Suppressor macrophage (primary cell): ENCODE results near the gene KRT5.

Source experiments
- DNase-seq, 4 experiments: peaks; one replicate each; pipeline ENCODE4 v3.0.0-alpha.2; 2020 to 2022

Gene KRT5

DNA sequence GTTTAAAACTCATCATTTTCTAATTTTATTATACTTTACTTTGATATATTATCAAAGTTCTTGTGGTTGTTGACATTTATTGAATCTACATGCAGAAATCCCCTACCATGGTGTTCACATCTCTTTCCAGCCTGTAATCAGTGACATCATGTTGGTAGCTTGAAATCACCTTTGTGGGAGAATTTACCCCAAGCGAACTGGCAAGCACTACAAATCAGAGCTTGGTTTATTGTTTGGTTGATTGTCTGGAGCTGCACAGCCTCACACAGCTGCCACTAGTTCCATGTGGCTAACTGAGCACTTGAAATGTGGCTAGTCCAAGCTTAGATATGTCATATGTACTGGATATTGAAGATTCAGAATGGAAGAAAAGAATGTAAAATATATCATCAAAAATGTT, 15.4 kb upstream of the KRT5 start:
- DNase-seq: no peak

DNA sequence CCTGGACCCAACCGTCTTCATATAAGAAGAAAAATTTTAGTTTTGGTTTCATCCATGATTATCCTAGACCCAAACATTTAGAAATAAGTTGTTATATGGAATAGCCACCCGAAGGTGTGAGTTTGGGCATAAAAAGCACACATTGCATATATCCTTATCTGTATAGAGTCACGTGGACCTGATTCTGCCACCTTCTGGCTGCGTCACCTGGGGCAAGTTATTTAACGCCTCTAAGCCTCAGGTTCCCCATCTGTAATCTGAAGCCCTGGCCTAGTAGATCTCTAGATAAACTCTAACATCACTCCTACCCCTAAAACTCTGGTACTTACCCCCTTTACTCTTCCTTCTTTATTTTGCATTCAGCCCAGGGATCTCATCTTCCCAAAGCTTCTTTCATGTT, 14.3 kb upstream of the KRT5 start:
- DNase-seq: no peak

DNA sequence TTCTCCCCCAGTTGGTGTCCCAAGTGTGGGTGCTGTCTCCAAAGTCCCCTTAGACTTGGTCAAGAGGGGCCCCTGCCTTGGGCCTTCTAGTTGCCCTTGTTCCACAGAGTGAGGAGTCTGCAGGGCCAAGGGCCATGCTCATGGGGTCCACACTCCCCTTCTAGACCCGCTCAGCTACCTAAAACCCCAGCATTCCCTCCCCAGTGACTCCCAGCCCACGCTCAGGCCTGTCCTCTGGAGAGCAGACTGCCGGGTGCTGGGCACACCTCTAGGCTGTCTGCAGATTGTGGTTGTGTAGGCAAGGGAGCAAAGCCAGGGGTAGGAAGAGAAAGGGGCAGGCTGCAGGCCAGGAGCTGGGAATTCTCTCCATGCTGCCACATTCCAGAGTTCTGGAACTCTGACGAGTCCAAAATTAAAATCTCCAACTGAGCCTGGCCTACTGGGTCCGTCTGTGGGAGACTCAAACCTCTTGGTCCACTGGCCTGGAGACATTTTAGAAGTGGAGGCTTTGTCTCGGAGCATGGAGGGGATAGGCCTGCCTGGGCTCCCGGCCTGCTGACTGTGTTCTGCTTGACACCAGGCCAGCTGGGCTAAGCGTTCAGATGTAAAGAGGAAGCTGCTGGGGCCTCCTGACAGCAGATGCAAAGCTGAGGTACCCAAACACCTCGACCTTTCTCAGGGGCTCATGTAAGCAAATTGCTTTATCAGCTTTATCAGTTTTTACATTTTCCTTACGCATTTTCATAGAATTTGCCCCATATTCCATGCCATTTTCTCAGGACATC, 13.7 kb upstream of the KRT5 start:
- peak in 2 of 4 experiments; percentile 13 for DNase-seq

DNA sequence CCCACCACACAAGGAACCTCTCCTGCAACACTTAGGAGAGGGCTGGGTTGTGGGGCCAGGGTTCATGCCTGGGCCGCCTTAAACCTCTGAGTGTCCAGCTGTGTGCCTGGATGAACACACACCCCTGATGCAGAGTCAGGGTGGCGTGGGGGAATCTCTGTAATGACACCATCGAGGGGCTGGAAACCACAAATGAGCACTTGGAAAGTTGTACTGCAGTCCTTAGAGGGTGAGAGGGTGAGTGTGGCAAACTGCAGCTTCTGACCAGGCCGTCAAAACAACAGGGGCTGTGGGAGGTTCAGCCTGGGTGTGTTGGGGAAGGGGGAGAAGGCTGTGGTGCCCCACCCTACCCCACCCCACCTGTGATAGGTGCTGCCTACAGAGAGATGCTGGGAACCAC, 12.4 kb upstream of the KRT5 start:
- peak in 2 of 4 experiments; percentile 6 to 35 for DNase-seq

DNA sequence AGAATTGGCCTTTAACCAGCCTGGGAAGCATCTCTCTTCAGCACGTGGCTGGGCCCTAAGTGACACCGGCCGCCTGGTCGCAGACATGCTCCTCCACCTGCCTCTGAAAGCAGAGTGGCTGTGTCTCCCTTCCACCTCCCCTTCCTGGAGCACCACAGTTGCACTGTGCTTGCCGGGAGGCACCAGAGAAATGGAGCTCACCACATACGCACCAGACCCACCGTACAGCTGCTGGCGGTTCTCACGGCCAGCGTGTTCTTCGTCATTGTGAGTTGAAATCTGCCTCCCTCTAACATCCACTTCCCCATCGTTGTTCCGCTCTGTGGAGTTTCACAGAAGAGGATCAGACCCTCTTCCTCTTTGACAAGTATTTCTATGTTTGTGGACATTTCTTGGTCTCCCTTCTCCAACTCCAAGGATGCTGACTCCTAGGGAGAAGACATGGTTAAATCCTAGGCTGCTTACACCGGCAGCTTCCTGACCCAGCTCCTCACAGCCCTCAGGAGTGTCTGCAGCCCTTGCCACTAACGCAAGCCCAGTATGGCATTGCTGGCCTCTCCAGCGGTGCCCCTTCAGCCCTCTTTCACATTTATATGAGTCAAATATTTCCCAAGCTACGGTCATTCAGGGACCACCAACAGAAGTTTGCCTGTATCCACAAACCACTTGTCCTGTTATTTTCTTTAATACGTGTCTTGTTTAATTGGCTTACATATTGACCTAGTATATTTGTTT, 11.5 kb upstream of the KRT5 start:
- peak; percentile 85 to 92 (median 90) for DNase-seq

DNA sequence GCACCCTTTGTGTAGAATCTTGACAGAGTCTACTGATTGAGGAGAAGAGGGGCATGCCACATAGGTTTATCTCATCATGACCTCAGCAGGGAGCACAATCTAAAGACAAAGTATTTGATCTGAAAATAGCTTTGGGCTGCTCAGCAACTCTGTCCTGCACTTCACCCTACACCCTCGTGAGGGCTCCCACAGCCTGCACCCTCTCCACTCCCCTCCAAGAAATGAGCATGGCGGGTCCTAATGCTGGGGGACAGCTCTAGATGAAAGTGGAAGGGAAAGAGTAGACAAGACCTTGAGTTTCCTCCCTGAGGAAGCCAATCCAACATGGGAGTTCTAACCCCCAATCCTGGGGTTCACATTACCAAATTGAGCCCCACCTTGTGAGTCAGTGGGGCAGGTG, 10.7 kb upstream of the KRT5 start:
- no peak for DNase-seq

DNA sequence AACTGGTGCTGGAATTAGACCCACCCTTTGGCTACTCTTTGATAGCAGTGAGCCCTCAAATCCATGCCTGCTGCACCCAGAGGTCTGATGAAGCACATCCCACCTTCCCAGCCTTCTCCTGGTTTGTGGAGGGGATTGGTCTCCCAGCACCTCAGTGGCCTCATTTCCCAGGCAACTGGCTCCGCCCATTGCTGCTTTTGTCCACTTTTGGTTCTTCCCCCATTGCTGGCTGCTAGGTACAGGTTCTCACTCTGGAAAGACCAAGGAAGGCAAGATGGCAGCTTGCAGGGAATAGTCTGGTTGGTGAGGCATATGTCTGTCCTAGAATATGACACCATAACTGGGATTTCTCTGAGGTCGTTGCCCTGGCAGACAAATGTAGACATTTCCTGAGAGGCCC, 10.2 kb upstream of the KRT5 start:
- DNase-seq: no peak

DNA sequence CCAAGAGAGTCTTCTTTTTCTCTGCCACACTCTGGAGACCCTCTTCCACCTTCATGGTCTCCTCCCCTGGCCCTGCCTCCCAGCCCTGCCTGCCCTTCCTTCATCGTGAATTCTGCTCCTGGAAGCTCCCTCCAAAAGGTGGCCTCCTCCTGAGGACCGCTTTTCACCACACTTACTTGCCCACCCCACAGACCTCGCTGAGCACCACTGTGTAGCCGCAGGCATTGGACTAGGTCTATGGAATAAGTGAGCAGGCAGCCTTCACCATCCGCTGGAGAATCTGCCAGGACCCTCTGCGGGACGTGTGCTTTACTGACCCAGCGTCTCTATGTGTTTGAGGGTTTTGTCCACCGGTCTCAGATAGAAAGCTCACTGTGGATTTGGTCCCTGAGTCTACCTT, 9.7 kb upstream of the KRT5 start:
- no peak for DNase-seq

DNA sequence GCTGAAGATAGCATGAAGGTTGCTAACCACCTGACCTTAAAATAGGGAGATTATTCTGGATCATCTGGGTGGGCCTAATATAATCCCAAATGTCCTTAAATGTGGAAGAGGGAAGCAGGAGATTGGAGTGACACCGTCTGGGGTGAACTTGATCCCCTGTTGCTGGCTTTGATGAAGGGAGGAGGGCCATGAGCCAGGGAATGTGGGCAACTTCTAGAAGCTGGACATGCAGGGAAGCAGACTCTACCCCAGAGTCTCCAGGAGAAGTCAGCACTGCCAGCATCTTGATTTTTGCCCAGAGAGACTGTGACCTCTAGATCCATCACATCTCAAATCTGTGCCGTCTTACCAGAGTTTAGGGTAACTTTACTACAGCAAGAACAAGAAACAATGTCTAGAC, 9.2 kb upstream of the KRT5 start:
- no peak for DNase-seq

DNA sequence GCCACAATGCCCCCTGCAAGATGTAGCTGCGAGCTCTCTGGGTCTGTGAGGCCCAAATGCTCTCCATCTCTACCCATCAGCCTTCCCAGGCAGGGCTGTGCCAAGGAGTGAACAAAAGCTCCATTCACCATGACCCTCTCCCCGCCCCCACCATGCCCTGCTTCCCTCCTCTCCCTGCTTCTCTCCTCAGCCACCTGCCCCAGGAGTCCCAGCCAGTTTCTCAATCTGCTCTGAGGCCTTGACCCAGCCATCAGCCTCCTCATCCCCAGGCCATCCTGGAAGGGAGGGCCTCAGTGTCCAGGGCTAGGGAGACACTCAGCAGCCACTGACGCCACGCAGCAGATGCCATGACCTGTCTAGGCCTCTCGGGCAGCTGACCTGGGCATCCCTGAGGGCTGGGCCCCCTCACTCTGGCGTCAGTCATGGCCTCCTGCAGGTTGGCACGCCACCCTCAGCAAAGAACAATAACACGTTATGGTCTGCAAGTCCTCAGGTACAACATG, 8.5 kb upstream of the KRT5 start:
- no peak for DNase-seq

DNA sequence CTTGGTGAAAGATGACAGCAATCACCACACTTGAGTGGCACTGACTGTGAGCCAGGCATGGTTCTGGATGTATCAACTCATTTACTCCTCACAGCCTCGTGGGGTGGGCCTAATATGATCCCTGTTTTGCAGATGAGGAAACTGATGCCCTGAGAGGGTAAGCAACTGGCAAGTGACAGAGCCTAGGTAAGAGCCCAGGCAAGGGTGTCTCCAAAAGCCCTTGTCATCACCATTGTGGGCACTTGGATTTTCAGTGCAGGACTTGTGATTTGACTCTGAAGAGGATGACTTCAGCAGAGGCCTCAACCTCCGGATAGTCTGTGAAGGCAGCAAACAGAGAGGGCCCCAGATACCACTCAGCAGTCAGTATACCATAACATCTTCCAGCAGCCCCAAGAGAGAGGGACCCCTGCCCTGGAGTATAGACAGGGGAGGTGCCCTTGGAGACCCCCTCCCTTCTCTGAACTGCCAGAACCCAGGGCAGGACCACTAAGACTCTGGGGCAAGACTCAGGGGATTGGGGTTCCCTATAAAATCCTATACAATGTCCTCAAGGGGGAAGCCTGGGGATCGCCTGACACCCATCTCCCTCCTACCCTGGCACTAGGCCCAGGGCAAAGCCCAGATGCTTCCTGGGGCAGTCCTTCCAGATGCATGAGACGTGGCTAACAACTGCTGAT, 7.1 kb upstream of the KRT5 start:
- no peak for DNase-seq

DNA sequence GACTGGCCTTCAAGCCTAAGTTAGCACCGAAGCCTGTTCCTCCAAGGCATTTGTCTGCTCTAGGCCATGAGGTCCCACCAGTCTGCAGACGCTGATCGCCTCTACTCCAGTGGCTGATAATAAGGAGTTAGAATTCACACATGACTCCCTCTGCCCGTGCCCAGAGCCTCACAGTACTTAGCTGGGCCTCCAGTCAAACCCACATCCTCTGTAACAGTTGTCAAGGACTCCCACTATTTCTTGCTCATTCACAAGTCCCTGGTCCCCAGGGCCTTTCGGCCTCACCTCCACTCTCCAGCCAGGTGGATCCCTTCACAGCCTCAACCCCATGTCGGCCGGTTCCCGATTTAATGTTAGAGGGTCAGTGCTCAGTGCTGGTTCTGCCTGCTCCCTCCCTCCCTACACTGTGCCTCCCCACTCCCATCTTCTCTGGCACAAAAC, 6.3 kb upstream of the KRT5 start:
- DNase-seq: no peak

DNA sequence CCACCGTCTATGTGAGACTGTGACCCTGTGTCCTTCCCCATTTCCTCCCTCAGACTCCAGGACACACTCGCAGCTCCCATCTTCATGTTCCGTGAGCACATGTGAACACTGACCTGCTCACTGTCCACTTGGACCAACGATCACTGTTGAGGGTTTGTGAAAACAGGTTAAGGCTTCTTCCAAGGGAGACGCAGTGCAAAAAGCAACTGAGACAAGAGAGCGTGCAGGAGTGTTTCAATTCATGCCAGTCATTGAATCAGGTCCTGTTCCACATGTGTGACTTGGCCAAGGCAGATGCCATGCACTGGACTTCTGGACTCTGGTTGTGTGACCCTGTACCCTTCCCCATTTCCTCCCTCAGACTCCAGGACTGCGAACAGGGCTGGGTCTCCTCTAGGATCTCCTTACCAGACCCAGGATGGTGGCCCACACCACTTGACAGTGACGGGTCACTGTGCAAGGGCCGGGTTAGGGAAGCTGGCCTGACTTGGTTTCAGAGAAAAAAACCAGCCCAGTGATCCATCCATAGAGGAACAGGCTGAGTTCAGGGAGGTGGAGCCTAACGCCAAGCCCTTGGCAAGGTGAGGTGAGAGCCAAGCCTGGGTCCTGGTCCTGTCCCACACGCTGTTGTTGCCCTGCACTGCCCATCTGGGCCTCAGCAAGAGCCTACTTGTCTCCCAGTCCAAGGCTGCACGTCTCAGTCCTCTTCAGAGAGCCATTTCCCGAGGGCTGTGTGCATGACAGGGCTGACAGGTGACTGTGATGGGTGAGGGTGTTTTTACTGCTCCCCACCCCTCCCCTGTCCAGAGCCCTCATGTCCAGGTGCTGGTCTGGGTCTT, 5.7 kb upstream of the KRT5 start:
- DNase-seq: no peak

DNA sequence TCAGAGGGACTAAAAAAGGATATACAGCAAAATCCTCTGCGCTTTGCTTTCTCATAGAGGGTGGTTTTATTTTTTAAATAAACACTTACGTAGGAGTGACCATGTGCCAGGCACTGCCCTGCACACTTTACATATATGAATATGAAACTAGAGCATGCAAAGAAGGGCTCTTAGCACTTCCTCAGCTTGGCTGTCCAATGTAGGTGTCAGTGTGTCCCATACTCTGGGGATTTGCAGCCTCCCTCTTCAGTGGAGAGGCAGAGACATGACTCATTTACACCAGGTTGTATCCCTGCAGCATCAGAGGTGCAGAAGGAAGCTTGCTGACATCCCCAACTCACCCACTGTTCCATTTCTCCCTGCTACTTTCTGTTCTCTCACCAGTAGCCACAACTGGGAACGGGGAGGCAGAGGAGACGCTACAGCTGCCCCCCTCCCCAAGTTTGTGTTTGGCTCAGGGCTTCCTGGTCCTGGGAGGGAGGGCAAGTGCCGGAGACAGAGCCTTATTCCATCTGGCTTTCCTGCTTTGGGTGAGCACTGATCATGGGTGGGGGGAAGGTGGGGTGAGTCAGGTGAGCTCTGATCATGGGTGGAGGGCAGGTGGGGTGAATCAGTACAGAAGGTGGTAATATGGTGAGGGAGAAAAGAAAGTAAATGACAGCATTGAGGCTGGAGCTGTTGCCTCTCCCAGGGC, 4.9 kb upstream of the KRT5 start:
- no peak for DNase-seq

DNA sequence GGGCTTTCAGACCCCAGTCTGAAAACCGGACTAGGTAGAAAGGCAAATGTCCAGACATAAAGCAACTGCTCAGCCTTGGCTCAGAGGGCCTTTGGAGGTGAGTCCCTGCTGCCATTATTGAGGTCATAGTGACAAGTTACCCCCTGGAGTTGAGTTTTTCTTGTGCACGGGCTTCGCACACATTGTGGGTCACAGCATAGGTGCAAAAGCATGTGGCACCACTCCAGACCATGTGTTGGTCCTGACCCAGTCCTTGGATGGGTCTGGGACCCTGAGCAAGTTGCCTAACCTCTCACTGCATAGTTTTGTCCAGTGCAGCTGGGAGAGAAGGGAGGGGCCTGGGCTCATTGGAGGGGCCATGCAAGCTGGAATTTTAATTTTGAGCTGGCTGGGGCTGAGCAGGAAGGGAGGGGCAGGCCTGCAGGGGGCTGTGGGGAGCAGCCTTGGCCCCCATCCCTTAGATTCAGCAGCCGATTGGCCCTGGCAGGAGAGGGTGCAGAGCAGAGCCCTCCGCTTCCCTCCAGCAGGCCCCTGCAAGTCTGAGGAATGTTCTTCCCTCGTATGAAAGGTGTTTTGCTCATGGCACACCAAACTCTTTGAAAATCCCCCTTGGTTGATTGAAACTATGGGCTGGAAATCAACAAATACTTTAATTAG, 4.2 kb upstream of the KRT5 start:
- no peak for DNase-seq

DNA sequence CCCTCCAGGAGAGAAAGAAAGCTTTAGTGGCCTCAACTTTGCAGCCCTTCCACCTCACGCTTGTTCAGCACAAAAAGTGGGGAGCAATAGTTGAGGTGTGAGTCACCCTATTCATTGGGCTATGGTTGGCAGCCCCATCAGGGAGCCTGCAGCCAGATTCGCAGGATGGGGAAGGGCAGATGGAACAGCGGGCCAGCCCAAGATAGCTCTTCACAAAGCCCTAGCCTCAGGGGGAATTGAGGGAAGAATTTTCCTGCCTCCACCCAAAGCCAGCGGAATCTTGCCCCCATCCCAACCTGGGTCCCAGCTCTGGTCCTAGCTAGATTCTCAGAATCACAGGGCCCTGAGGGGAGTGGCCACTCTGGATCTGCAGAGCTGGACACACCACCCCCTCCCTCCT, 3.6 kb upstream of the KRT5 start:
- no peak for DNase-seq

DNA sequence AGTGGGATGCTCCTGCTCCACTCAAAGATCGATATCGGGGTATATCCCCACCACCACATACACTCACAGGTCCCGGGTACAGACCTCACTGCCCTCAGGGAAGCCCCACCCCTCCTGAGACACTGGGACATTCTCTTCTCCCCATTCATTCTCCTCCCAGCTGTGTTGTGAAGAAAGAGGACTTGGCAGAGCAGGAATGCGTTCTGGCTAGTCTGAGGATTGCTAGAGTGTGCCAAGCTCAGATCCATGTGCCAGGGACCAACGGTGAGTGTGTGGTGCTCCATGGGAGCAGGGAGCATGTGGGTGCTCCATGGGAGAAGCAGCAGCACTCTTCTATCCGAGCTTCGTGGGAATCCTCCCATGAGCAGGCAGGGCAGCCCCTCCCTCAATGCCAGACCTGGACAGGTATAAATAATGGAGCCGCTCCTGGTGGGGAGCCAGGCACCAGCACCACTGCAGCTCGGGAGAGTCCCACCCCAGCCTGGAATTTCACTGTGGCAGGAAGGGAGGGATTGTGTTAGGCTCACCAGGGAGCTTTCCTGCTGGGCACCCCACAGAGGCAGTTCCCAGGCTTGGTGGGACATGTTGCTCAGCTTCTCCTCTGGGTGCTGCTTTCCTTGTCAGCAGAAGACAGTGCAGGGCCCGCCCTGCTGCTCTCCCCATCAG, 2.3 kb upstream of the KRT5 start:
- no peak for DNase-seq

DNA sequence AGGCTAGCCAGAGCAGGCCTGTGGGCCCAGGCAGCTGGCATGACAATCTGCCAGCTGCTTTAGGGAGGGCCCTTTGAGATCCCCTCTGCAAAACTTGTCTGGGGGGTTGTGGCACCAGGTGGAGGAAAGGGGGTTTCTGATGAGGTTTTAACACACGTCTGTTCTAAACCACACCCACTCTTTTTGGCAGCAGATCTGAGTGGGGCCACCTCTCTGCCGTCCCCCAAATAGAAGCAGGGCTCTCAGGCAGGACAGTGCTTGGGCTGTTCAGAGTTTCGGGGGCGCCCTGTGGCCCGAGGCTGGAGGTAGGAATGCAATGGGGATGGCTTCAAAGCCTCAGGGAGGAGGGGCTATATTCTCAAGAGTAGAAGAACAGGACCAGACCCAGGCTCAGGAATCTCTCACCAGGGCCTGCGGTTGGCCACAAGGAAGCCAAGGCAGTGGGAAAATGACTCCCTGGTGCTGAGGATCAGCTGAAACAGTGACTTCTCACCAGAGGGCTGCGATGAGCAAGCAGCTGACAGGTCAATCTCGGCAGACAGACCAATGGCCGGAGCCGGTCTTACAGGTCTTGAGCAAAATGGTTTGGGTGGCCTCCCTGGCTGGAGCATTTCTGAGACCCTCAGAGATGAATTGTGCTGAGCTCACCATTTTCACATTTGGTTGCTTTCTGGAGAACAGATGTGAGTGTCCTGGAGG, 1.5 kb upstream of the KRT5 start:
- DNase-seq: no peak

DNA sequence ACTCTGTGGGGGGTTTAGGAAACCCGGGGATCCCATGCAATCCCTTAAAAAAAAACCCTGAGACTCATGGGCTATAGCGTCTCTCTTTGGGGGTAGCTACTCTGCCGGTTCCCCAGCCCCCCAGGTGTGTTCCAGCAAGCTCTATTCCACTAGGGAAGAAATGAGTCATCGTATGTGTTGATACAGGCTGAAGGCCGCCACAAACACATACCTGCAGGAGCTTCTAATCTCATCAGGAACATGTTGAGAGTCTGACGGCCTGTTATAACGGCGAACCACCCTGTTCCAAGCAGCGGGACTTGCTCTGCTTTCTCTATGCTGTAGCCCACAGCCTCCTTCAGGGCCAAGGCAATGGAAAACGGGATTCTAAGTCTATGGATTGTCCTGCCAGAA, 977 bp upstream of the KRT5 start:
- DNase-seq: no peak

DNA sequence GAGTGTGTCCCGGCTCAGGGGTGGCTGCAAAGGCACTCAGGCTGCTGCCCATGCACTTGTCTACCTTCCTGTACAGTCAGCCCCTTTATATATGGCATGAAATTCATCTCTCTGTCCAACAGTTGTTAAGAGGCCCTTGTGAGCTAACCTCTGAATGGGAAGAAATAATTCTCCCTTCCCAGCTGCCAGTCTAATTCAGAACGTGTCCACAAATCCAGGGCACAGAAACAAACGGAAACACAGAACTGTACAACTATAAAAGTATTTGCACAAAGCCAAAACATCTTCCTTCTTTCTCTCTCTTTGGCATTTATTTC, 849 bp downstream of the KRT5 start:
- DNase-seq: no peak
